T47D (cell line): Measurements from ENCODE around the gene SLIT3.

Experiments
- DNase-seq, 2 experiments: peaks; one replicate each; pipeline versions ENCODE4 v3.0.0 to v3.0.0-alpha.2; 2011 to 2012; ENCODE audit warnings: low read depth in 1 of 2, low spot score in 1 of 2
- JUND ChIP-seq: IDR thresholded peaks from 2 replicates; pipeline ENCODE4 v1.6.1; 2012; ENCODE audit warnings: low read depth
- in situ Hi-C: cut with HindIII; loops from 2 replicates; pipeline ENCODE4 v1.10.0; 2016; ENCODE audit warnings: low sequenced_read_pairs, low pct_unique_long_range_greater_than_20kb

Gene SLIT3

DNA sequence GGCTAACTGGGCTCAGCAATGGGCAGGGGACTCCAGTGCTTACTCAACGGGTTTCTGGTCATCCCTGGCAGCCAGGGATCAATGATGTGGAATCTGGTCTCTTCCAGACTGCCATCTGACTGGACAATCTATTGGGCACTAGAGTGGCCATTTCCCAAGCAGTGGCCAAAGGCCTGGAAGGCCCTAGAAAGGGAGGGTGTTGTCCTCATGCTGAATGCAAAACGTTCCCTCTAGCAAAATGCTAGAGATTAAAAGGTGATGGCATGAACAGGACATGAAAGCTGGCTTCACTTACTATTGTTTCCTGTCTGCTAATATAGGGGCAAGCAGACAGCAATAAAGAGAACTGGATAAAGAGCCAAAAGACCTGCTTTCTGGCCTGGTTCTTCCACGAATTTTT is 467.6 kb downstream of the SLIT3 start:
- in situ Hi-C loops, result no loop called here
- TF ChIP-seq JUND, result no peak
- DNase-seq, result no peak

- in situ Hi-C loops, result no loop called here
Observed at GRCh38 chr5:168832308-168832707, 468.6 kb downstream of the SLIT3 start.

DNA sequence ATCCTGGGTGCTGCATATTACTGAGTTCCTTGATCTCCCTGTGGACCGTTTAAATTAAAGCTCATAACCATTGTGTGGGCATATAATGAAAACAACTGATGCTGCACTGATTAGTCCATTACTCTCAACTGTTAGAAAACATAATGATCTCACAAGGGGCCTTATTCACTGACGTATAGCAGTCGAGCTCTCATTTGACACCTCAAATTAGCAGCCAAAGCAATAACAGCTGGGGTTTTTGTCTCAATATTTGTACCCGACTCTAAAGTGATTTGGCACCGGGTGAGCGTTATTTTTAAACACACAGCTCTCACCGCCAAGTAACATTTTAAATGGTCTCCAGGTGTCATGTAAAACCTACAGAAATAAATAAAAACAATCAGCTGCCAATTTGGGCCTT is 469.6 kb downstream of the SLIT3 start:
- DNase-seq, result no peak
- in situ Hi-C loops, result no loop called here
- TF ChIP-seq JUND, result no peak

More at GRCh38 chr5:168832308-168832707, 468.6 kb downstream of the SLIT3 start:
- DNase-seq, result no peak
- TF ChIP-seq JUND, result no peak

DNA sequence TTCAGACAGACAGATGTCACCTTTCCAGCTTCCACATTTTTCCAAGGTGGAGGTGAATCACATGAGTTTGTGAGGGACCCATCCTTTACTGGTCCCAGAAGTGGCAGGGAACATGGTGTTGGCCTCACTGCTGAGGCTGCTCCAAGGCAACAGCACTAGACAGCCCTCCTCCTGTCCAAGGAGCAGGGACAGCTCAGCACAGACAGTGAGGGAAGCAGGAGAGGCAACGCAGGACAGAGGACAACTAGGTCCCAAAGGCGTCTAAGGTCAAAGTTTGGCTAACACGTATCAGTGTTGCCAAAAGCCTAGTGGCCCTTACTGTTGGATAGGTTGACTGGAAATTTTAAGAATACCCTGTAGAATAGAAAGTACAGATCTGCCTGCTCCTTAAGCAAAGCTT is 470.1 kb downstream of the SLIT3 start:
- TF ChIP-seq JUND, result no peak
- in situ Hi-C loops, result no loop called here

GRCh38 chr5:168829922-168830417 is 471.0 kb downstream of the SLIT3 start:
- DNase-seq, result no peak
- no peak for TF ChIP-seq JUND
- in situ Hi-C loops, result no loop called here

More for the DNA sequence above, 470.1 kb downstream of the SLIT3 start:
- DNase-seq, result no peak

- no peak for TF ChIP-seq JUND
- no peak for DNase-seq
- in situ Hi-C loops, result no loop called here
Observed at GRCh38 chr5:168829044-168829443, 471.9 kb downstream of the SLIT3 start.

DNA sequence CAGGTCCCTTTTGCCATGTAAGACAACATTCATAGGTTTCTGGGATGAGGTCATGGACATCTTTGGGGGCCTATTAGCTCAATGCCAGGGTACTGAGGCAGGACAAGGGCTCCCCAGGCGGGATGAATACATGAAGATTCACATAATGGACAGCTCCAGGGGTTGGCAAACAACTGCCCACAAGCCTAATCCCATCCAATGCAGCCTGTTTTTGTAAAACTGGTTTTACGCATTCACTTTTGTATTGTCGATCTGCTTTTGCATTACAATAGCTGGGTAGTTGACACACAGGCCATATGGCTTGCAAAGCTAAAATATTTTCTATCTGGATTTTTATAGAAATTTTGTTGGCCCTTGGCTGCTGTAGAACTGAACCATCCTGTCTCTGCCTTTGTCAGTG is 473.3 kb downstream of the SLIT3 start:
- peak in 1 of 2 experiments; percentile 11 for DNase-seq
- in situ Hi-C loops, result no loop called here
- TF ChIP-seq JUND, result no peak

GRCh38 chr5:168826246-168826725 is 474.7 kb downstream of the SLIT3 start:
- no peak for TF ChIP-seq JUND
- in situ Hi-C loops, result no loop called here

DNA sequence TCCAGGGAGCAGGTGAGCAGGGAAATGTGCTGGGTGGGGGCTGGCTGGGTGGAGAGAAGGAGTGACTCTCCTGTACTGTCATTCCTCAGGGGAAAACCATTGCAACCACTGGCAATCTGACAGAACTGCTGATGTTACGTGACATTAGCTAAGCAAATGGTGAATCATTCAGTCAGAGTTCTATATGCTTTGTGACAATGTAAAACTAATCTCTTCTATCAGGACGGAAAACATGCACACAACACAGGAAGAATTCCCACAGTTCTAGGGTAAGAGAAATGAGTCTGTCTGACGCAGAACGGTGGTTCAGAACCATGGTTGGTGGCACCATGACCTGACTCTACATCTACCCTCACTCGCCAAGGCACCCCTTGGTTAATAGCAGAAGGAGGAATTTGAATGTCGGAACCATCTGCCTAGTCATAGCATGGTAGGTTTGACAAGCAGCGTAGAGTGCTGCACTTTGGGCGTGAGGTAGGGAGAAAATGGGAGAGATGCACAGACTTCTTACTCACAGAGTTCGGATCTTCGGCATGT is 478.1 kb downstream of the SLIT3 start:
- peak in 1 of 2 experiments; percentile 25 for DNase-seq
- in situ Hi-C loops, result no loop called here
- no peak for TF ChIP-seq JUND

More at GRCh38 chr5:168826246-168826725, 474.7 kb downstream of the SLIT3 start:
- DNase-seq, result no peak

DNA sequence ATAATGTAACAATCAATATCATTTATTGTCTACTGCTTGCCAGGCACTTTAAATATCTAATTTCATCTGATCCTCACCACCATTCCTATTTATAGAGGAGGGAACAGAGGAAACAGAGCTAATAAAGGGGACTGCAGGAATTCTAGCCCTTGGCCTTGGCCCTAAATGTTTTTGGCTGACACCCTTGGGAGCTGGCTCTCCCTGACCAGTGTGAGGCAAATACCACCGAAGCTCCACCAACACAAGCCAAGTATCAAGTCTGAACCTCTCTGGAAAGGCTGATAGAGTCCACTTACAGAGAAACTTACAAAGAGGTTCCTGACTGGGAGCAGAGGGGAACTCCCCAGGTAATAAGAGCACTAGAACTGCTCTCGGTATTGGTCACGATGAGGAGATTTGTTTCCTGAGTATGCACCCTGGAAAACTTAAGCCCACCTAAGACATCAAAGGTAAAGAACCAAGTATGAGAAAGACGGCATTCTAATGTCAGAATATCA is 478.6 kb downstream of the SLIT3 start:
- DNase-seq, result no peak
- in situ Hi-C loops, result no loop called here
- no peak for TF ChIP-seq JUND

DNA sequence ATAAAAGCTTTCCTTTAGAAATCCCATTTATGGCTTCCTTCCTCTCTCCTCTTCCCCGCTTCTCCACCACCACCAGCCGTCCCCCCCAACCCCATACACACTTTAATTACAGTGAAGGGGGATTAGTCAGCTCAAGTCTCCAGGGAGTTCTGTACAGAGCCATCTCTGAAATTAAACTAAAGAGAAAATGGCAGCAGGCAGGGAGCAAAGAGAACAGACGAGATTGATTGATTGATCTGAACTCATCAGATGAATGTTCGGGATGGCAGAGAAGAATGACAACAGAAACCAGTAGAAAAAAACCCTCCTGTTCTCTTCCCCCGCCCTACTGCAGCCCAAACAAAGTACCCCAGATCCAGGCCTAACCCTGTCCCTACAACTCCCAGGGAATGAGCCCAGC is 480.1 kb downstream of the SLIT3 start:
- no peak for TF ChIP-seq JUND
- in situ Hi-C loops, result no loop called here
- DNase-seq, result no peak

DNA sequence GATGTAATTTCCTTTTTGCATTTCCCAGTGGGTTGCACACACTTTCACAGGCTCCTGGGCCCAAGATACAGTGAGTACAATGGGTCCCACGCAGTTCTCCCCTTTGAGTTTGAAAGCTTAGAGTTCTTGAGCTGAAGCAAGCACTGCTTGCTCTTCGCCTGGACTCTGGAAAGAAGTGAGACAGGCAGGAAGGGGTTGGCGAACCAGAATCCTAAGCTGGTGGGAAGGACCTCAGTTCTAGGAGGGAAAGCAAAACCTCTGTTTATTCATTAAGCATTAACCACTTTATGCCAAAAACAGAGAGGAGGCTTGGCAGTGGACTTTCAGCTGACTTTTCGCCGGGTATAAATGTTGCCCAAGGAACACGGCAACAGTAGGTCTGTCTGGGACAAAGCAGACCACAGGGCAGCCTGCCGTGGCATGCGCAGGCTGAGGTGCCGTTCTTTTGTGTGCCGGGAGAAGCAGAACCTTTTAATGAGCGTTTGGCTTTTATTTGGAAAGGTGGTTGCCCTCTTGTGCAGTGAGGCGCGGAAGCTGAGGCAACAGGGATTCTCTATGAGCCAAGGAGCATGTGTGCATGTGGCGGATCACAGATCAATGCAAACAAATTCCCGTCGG is 481.8 kb downstream of the SLIT3 start:
- TF ChIP-seq JUND, result no peak

GRCh38 chr5:168818558-168818957 is 482.4 kb downstream of the SLIT3 start:
- in situ Hi-C loops, result no loop called here
- no peak for DNase-seq
- no peak for TF ChIP-seq JUND

More for the DNA sequence above, 481.8 kb downstream of the SLIT3 start:
- no peak for DNase-seq
- in situ Hi-C loops, result no loop called here
